ENCODE results near the gene OR56B1.

GRCh38 chr11:5783255-5783654 is 47.0 kb downstream of the OR56B1 start, which contains the start of gene OR52N5:
- TF ChIP-seq CTCF (IDR thresholded peaks at IDR 0.05; ENCODE audit: control extremely low read depth in 1 of 3, insufficient read depth in 1 of 3, low read depth in 1 of 3, low read length in 3 of 3) (no peak), CREB1 (IDR thresholded peaks at IDR 0.05) (no peak)

Measured in H1 (cell line).